PC-3 (cell line): ENCODE results near the gene AP1M1. TPM values are rescaled to one million over a fixed set of nuclear protein-coding genes. Genes with fewer than 3 reads are reported as not detected.

Experiments
- ATAC-seq: fragments of 200-7000 bp; cut with Tn5 transposase; 2 replicates; pipeline ENCODE4 v1.9.1; 2020; ENCODE audit warnings: mild to moderate bottlenecking, moderate library complexity
- BruUV-seq: library from RNA; stranded (reverse); fragments of 400-500 nt; replicated peaks from 2 replicates; lab custom pipeline; 2021; lab: Mats Ljungman, UMichigan
- CTCF ChIA-PET: fragments of 300-600 bp; sonication (Branson Sonifier 250); formaldehyde crosslinking; loops from one replicate; lab custom pipeline; 2022; ENCODE audit warnings: antibody characterized with exemption; lab: Charles Lee
- POLR2A ChIA-PET: fragments of 300-600 bp; sonication (Branson Sonifier 250); formaldehyde crosslinking; loops from one replicate; lab custom pipeline; 2022; ENCODE audit warnings: antibody characterized with exemption; ENCODE audit not compliant: unreplicated experiment; lab: Charles Lee
- DNase-seq: peaks from one replicate; pipeline ENCODE4 v3.0.0-alpha.2; 2015
- H2AFZ ChIP-seq: fragments of 300-600 bp; sonication (generic); 2 replicates; pipeline ENCODE4 v1.6.0; 2016; ENCODE audit warnings: antibody characterized with exemption, low read length
- H3F3A ChIP-seq: fragments of 300-600 bp; sonication (generic); one replicate; pipeline ENCODE4 v1.6.0; 2017; ENCODE audit warnings: antibody characterized with exemption, low read length, control low read depth, mild to moderate bottlenecking; ENCODE audit not compliant: unreplicated experiment
- H3K27ac ChIP-seq: fragments of 300-600 bp; sonication (generic); 2 replicates; pipeline ENCODE4 v1.5.1; 2016; ENCODE audit warnings: mild to moderate bottlenecking, low read length
- H3K27me3 ChIP-seq: fragments of 300-600 bp; sonication (generic); 2 replicates; pipeline ENCODE4 v1.6.1; 2016; ENCODE audit warnings: low read length, mixed read lengths
- H3K36me3 ChIP-seq: fragments of 300-600 bp; sonication (generic); 2 replicates; pipeline ENCODE4 v1.6.1; 2016; ENCODE audit warnings: low read depth, mixed run types, low read length, mixed read lengths
- H3K4me1 ChIP-seq: fragments of 300-600 bp; sonication (generic); 2 replicates; pipeline ENCODE4 v1.5.1; 2016; ENCODE audit warnings: low read length; ENCODE audit not compliant: insufficient read depth
- H3K4me2 ChIP-seq: fragments of 300-600 bp; sonication (generic); 2 replicates; pipeline ENCODE4 v1.6.0; 2016; ENCODE audit warnings: low read length
- H3K4me3 ChIP-seq: fragments of 300-600 bp; sonication (generic); 2 replicates; pipeline ENCODE4 v1.5.1; 2016; ENCODE audit warnings: mild to moderate bottlenecking, low read length, mixed read lengths
- H3K79me2 ChIP-seq: fragments of 300-600 bp; sonication (generic); 2 replicates; pipeline ENCODE4 v1.6.1; 2017; ENCODE audit warnings: low read length, mixed read lengths
- H3K9ac ChIP-seq: fragments of 300-600 bp; sonication (generic); 2 replicates; pipeline ENCODE4 v1.6.0; 2016; ENCODE audit warnings: mild to moderate bottlenecking, low read length
- H3K9me2 ChIP-seq: fragments of 300-600 bp; sonication (generic); replicated peaks from 2 replicates; pipeline ENCODE4 v1.6.1; 2016; ENCODE audit warnings: mixed run types, low read length, mixed read lengths
- H3K9me3 ChIP-seq: fragments of 300-600 bp; sonication (generic); 2 replicates; pipeline ENCODE4 v1.6.1; 2016; ENCODE audit warnings: low read length, mixed read lengths
- H4K20me1 ChIP-seq: fragments of 300-600 bp; sonication (generic); 2 replicates; pipeline ENCODE4 v1.6.1; 2016; ENCODE audit warnings: low read length, mixed read lengths
- EZH2 ChIP-seq: fragments of 300-600 bp; sonication (generic); IDR thresholded peaks from one replicate; pipeline ENCODE4 v1.6.1; 2017; ENCODE audit warnings: antibody characterized with exemption, mild to moderate bottlenecking, low read length; ENCODE audit not compliant: unreplicated experiment
- EZH2phosphoT487 ChIP-seq: fragments of 300-600 bp; sonication (generic); IDR thresholded peaks from 2 replicates; pipeline ENCODE4 v1.6.1; 2018; ENCODE audit warnings: mild to moderate bottlenecking, antibody characterized with exemption, low read length, borderline replicate concordance
- intact Hi-C: fragments of 100-400 bp; cut with micrococcal nuclease; formaldehyde crosslinking; loops from 2 replicates; pipeline ENCODE4 v1.9.0; 2023
- total RNA-seq: library from RNA; depleted of rRNA; stranded (reverse); fragments of >200 nt; gene quantifications from 2 replicates; pipeline ENCODE4 v1.2.3, GENCODE V29; 2014
- TF ChIP-seq, protein P1 (sequence below): fragments of 300-600 bp; sonication (generic); conservative IDR thresholded peaks from 2 replicates; pipeline ENCODE4 v1.5.1; 2017; ENCODE audit warnings: antibody characterized with exemption, low read depth, mild to moderate bottlenecking, low read length

The AP1M1 gene
- total RNA-seq, 1 experiment from 2014 or later: 104 TPM

DNA sequence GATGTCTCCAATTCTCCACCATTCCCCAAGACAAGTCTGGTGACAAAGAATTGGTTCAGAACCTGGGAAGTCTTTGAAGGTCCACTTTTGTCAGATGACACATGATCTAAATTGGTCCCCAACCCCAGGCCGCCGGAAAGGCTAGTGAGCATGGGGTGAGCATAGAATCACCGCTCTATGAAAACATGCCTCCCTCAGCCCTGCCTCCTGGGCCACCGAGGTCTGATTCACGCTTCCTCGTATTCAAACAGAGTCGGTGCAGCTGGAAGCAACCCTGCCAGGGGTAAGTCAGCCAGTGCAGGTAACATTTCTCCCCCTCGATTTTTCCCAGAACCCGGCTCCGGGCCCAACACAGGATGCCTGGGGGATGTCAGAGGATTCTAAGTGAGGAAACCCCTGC, 93.0 kb downstream of the AP1M1 start:
- Histone ChIP-seq H3K36me3 (no peaks in the 10 kb centered on the region), H3K9me2 (no peaks in the 10 kb centered on the region), H4K20me1 (no peaks in the 10 kb centered on the region), H3K9me3 (no peaks in the 10 kb centered on the region), H3K27ac (no peak overlapping the region), H3K4me1 (peaks cover 25% of the 10 kb centered on the region), H3K27me3 (no peaks in the 10 kb centered on the region), H3K4me2 (no peak overlapping the region), H3K79me2 (no peaks in the 10 kb centered on the region), H3K4me3 (no peak overlapping the region), H3F3A (no peaks in the 10 kb centered on the region), H3K9ac (no peak overlapping the region), H2AFZ (no peak overlapping the region)
- intact Hi-C loops: no loop called here
- TF ChIP-seq EZH2 (no peak), EZH2phosphoT487 (no peak)
- TF ChIP-seq, protein P1, sequence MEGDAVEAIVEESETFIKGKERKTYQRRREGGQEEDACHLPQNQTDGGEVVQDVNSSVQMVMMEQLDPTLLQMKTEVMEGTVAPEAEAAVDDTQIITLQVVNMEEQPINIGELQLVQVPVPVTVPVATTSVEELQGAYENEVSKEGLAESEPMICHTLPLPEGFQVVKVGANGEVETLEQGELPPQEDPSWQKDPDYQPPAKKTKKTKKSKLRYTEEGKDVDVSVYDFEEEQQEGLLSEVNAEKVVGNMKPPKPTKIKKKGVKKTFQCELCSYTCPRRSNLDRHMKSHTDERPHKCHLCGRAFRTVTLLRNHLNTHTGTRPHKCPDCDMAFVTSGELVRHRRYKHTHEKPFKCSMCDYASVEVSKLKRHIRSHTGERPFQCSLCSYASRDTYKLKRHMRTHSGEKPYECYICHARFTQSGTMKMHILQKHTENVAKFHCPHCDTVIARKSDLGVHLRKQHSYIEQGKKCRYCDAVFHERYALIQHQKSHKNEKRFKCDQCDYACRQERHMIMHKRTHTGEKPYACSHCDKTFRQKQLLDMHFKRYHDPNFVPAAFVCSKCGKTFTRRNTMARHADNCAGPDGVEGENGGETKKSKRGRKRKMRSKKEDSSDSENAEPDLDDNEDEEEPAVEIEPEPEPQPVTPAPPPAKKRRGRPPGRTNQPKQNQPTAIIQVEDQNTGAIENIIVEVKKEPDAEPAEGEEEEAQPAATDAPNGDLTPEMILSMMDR: no peak
- POLR2A ChIA-PET: no interaction called here
- CTCF ChIA-PET: no interaction called here
- DNase-seq (no peak), ATAC-seq (no peak)
- BruUV-seq: no TSS peak

DNA sequence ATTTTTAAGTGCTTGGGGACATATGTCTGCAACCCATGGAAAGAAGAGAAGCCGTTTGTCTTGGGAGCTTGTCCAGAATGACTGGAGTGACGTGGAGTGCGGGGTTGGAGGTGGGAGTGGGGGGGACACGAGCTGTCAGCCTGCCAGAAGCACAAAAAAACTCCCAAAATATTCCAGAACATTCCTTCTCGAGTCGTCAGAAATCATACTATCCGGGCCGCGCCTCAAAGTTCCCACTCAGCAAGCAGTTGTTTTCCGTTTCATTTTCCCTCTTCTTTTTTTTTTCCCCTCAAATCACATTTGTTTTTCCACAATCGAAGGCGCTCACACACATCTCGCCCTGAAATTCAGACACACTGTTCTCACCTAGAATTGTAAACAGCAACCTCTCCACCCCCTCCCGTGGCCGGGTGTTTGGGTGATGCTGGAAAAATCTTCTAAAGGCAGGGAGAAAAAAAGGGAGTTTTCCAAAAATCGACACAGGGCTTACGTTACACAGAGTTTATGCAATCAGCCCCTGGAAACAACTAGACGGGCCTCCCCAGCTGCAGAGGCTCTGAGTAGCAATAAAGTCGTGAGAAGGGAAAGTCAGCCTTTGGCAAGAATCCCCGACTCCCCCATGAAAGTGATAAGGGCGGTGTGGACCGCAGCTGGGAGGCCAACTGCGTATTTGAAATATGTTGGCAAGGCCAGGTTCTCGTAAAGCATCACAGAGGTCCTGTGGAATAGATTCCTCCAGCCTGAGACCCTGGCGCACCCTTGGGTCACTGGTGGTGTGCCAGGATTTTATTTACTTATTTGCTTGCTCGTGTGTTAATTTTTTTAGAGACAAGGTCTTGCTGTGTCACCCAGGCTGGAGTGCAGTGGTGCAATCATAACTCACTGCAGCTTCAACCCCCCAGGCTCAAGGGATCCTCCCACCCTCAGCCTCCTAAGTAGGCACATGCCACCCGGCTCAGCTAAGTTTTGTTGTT, 95.7 kb downstream of the AP1M1 start:
- no peak for TF ChIP-seq EZH2
- no peak for TF ChIP-seq EZH2phosphoT487
- TF ChIP-seq, protein P1: no peak
- Histone ChIP-seq H3K27ac (peak overlapping the region; percentile 82), H3K9me3 (no peaks in the 10 kb centered on the region), H3K36me3 (no peaks in the 10 kb centered on the region), H3K9me2 (no peaks in the 10 kb centered on the region), H3F3A (no peaks in the 10 kb centered on the region), H4K20me1 (no peaks in the 10 kb centered on the region), H3K27me3 (no peaks in the 10 kb centered on the region), H3K79me2 (no peaks in the 10 kb centered on the region), H3K4me2 (peak overlapping the region; percentile 94), H2AFZ (peak overlapping the region; percentile 80), H3K4me3 (peak overlapping the region; percentile 64), H3K9ac (peak overlapping the region; percentile 68), H3K4me1 (peaks cover 33% of the 10 kb centered on the region)
- intact Hi-C loops: loop anchor here (1.0 to 2.0 kb wide), 2 partner anchors 14 to 31 kb away; partner anchors contain the start of gene KLF2
- TSS peak; percentile 64 for BruUV-seq
- ChIA-PET CTCF (interaction anchor here (0.5 kb wide), 1 partner anchor 45 kb away, joined by 3 read pairs; no protein-coding TSS in a partner anchor), POLR2A (interaction anchor here (0.6 to 1.1 kb wide), 2 partner anchors 14 to 31 kb away, joined by 5 to 6 read pairs; partner anchors contain the start of gene KLF2)
- DNase-seq (peak; percentile 90), ATAC-seq (peak; percentile 82)

DNA sequence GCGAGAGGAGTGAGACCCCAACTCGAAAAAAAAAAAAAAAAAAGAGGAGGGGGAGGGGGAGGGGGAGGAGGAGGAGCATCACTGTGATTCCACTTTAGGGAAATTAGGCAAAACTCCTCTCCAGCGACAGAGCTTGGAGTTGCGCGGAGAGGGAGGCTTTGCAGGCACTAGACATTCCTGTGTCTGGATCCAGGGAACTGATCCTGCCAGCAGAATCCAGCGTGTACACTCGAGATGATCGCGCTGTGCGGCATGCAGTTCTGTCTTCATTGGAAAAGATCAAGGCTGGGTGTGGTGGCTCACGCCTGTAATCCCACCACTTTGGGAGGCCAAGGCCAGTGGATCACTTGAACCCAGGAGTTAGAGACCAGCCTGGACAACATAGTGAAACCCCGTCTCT, 97.3 kb downstream of the AP1M1 start:
- Histone ChIP-seq H3K9ac (no peak overlapping the region), H3K9me2 (no peaks in the 10 kb centered on the region), H3K4me2 (no peak overlapping the region), H3F3A (no peaks in the 10 kb centered on the region), H3K27ac (no peak overlapping the region), H3K27me3 (no peaks in the 10 kb centered on the region), H3K4me3 (no peak overlapping the region), H4K20me1 (no peaks in the 10 kb centered on the region), H3K4me1 (peaks cover 33% of the 10 kb centered on the region), H2AFZ (no peak overlapping the region), H3K9me3 (no peaks in the 10 kb centered on the region), H3K36me3 (no peaks in the 10 kb centered on the region), H3K79me2 (no peaks in the 10 kb centered on the region)
- TF ChIP-seq, protein P1: no peak
- TF ChIP-seq EZH2 (no peak), EZH2phosphoT487 (no peak)
- ATAC-seq (no peak), DNase-seq (no peak)
- no TSS peak for BruUV-seq
- ChIA-PET POLR2A (no interaction called here), CTCF (no interaction called here)
- intact Hi-C loops: no loop called here
